SK-N-SH (cell line): Measurements from ENCODE around the gene MED15. TPM values are rescaled to one million over a fixed set of nuclear protein-coding genes. Genes with fewer than 3 reads are reported as not detected.

Experiments
- CTCF ChIA-PET: fragments of 300-600, 350-600 bp; formaldehyde crosslinking; extraction: SDS; loops from one replicate; lab custom pipeline; 2021; lab: Yijun Ruan, JAX
- POLR2A ChIA-PET: fragments of 350-600 bp; sonication (Branson Sonifier 250); formaldehyde crosslinking; extraction: SDS; loops from one replicate; lab custom pipeline; 2020; ENCODE audit warnings: antibody characterized with exemption, inconsistent platforms; lab: Yijun Ruan, JAX
- DNase-seq: peaks from one replicate; pipeline ENCODE4 v3.0.0; 2012
- H2AFZ ChIP-seq: fragments of 200-600 bp; sonication (generic); 2 replicates; pipeline ENCODE4 v1.8.1; 2016; ENCODE audit warnings: antibody characterized with exemption, mild to moderate bottlenecking, low read depth
- H3F3A ChIP-seq: fragments of 200-600 bp; sonication (generic); replicated peaks from 2 replicates; pipeline ENCODE3; 2016; ENCODE audit warnings: antibody characterized with exemption, mild to moderate bottlenecking; ENCODE audit not compliant: insufficient read depth
- H3K27ac ChIP-seq, 2 experiments: fragments of 200-500 bp in 1 of 2; fragments of 200-600 bp in 1 of 2; sonication (Bioruptor generic) in 1 of 2; sonication (generic), shearing (Covaris generic) in 1 of 2; 2 replicates each; pipeline versions ENCODE4 v1.5.1 to v1.6.1; 2014 to 2016; ENCODE audit warnings: low read depth in 2 of 2, inconsistent platforms in 1 of 2, low read length in 1 of 2, mild to moderate bottlenecking in 1 of 2, mixed read lengths in 1 of 2
- H3K27me3 ChIP-seq: fragments of 200-600 bp; sonication (generic), shearing (Covaris generic); 2 replicates; pipeline ENCODE4 v1.6.1; 2016; ENCODE audit warnings: mixed run types; ENCODE audit not compliant: insufficient read depth
- H3K36me3 ChIP-seq, 2 experiments: fragments of 200-500 bp in 1 of 2; fragments of 200-600 bp in 1 of 2; sonication (Bioruptor generic) in 1 of 2; sonication (generic) in 1 of 2; replicated peaks in 1 of 2; 2 replicates each; pipeline versions ENCODE3 to v1.5.1; 2014 to 2016; ENCODE audit warnings: low read length in 1 of 2, mild to moderate bottlenecking in 1 of 2; ENCODE audit not compliant: insufficient read depth in 2 of 2, control insufficient read depth in 1 of 2
- H3K4me1 ChIP-seq, 2 experiments: fragments of 200-500 bp in 1 of 2; fragments of 200-600 bp in 1 of 2; sonication (Bioruptor generic) in 1 of 2; sonication (generic), shearing (Covaris generic) in 1 of 2; 2 replicates each; pipeline versions ENCODE4 v1.5.1 to v1.6.1; 2014 to 2016; ENCODE audit warnings: low read depth in 1 of 2, low read length in 1 of 2, mixed run types in 1 of 2; ENCODE audit not compliant: insufficient read depth in 2 of 2, control insufficient read depth in 1 of 2
- H3K4me2 ChIP-seq: fragments of 200-600 bp; sonication (generic), shearing (Covaris generic); 2 replicates; pipeline ENCODE4 v1.6.1; 2017; ENCODE audit warnings: mixed run types
- H3K4me3 ChIP-seq, 2 experiments: fragments of 200-500 bp in 1 of 2; fragments of 200-600 bp in 1 of 2; sonication (Bioruptor generic) in 1 of 2; sonication (generic), shearing (Covaris generic) in 1 of 2; 2 replicates each; pipeline versions ENCODE4 v1.5.1 to v1.8.1; 2014 to 2016; ENCODE audit warnings: low read depth in 2 of 2, inconsistent platforms in 1 of 2, low read length in 1 of 2, mild to moderate bottlenecking in 1 of 2, mixed read lengths in 1 of 2, moderate library complexity in 1 of 2
- H3K79me2 ChIP-seq: fragments of 200-600 bp; sonication (generic); 2 replicates; pipeline ENCODE4 v1.8.1; 2017; ENCODE audit warnings: mild to moderate bottlenecking; ENCODE audit not compliant: insufficient read depth
- H3K9ac ChIP-seq: fragments of 200-600 bp; sonication (generic); 2 replicates; pipeline ENCODE4 v1.6.1; 2017; ENCODE audit warnings: mixed run types
- H3K9me2 ChIP-seq: fragments of 200-600 bp; sonication (generic); 2 replicates; pipeline ENCODE4 v1.6.1; 2017; ENCODE audit warnings: mixed run types
- H3K9me3 ChIP-seq: fragments of 200-600 bp; sonication (generic); 2 replicates; pipeline ENCODE4 v1.6.1; 2017; ENCODE audit warnings: mixed run types, mild to moderate bottlenecking, moderate library complexity
- H4K20me1 ChIP-seq: fragments of 200-600 bp; sonication (generic); 2 replicates; pipeline ENCODE4 v1.6.1; 2017; ENCODE audit warnings: mild to moderate bottlenecking, mixed run types; ENCODE audit not compliant: insufficient read depth
- CHD2 ChIP-seq: fragments of 150-350 bp; IDR thresholded peaks from 2 replicates; pipeline ENCODE4 v1.6.1; 2018; ENCODE audit warnings: low read length; ENCODE audit not compliant: partially characterized antibody
- ELF1 ChIP-seq: IDR thresholded peaks from 2 replicates; pipeline ENCODE4 v1.4.0; 2012
- EZH2phosphoT487 ChIP-seq: fragments of 200-600 bp; sonication (generic); IDR thresholded peaks from 2 replicates; pipeline ENCODE4 v1.6.1; 2017; ENCODE audit warnings: low read depth, mixed run types, mild to moderate bottlenecking, antibody characterized with exemption, moderate library complexity, borderline replicate concordance
- GATA2 ChIP-seq: sonication (generic); formaldehyde crosslinking; IDR thresholded peaks from 2 replicates; pipeline ENCODE4 v1.5.0; 2020; ENCODE audit warnings: mild to moderate bottlenecking, missing genetic modification reagents
- JUND ChIP-seq: IDR thresholded peaks from 2 replicates; pipeline ENCODE4 v1.4.0; 2012
- MEF2A ChIP-seq: IDR thresholded peaks from 2 replicates; pipeline ENCODE4 v1.4.0; 2012; ENCODE audit warnings: low read depth, borderline replicate concordance
- MXI1 ChIP-seq: IDR thresholded peaks from 2 replicates; pipeline ENCODE4 v1.6.1; 2012; ENCODE audit warnings: mild to moderate bottlenecking, low read depth, low read length, improper control_type of control experiment
- NFIC ChIP-seq: IDR thresholded peaks from 2 replicates; pipeline ENCODE4 v1.4.0; 2012; ENCODE audit warnings: borderline replicate concordance
- RAD21 ChIP-seq: IDR thresholded peaks from 2 replicates; pipeline ENCODE4 v1.6.1; 2012; ENCODE audit warnings: mild to moderate bottlenecking, low read length
- RCOR1 ChIP-seq: fragments of 150-350 bp; IDR thresholded peaks from 2 replicates; pipeline ENCODE4 v1.6.1; 2017; ENCODE audit warnings: antibody characterized with exemption, low read length
- REST ChIP-seq: IDR thresholded peaks from 2 replicates; pipeline ENCODE4 v1.6.1; 2012; ENCODE audit warnings: mild to moderate bottlenecking, low read depth, low read length, moderate library complexity
- RFX5 ChIP-seq: IDR thresholded peaks from 2 replicates; pipeline ENCODE4 v1.6.1; 2012; ENCODE audit warnings: mild to moderate bottlenecking, improper control_type of control experiment, low read length
- TCF12 ChIP-seq: IDR thresholded peaks from 2 replicates; pipeline ENCODE4 v1.4.0; 2012
- USF2 ChIP-seq: fragments of 150-350 bp; IDR thresholded peaks from 2 replicates; pipeline ENCODE4 v1.6.1; 2017; ENCODE audit warnings: antibody characterized with exemption, low read length, low read depth, borderline replicate concordance
- YY1 ChIP-seq: IDR thresholded peaks from 2 replicates; pipeline ENCODE4 v1.4.0; 2012; ENCODE audit warnings: low read depth, mild to moderate bottlenecking
- ZBTB33 ChIP-seq: IDR thresholded peaks from 2 replicates; pipeline ENCODE4 v1.4.0; 2012; ENCODE audit warnings: low read depth, borderline replicate concordance
- WGBS: methylation state at CpG from one replicate; pipeline ENCODE4 v1.1.6; 2017; ENCODE audit warnings: low lambda C conversion rate; 5-methylcytosine and 5-hydroxymethylcytosine counted together
- polyA plus RNA-seq, 3 experiments: library from polyadenylated mRNA; depleted of rRNA; stranded (reverse); fragments of >200 nt; gene quantifications; 2 replicates each; pipeline ENCODE4 v1.2.3, GENCODE V29; 2012

MED15 gene
- polyA plus RNA-seq, 1 of the 3 experiments (the other 2 are of a cell fraction), result 45.1 TPM

DNA sequence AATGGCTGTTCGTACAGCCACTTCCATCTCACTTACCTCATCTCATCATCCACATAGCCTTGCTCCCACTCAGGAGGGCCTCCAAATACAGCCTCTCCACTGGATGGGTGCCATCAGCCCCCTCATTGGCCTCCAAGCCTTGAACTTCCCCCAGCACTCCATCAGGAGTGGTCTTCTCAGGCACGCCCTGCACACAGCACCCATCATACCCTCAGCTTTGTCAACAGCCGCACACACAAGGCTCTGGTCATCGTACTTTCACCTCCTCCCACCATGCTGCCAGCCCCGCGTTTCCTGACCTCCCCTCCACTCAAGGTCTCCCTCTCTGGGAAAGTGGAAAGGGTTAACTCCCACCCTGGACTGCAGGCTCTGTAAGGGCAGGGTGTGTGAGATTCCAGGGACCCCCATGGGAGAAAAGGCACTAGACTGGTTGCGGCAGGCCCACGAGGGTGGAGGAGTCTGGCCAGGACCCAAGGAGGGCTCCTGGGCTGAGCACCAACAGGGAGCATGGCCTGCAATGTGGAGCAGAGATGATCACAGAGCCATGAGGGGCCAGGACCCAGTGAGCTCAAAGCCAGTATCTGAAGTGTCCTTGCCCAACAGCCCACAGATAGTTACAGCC lies 48.8 kb upstream of the MED15 start:
- H3K4me2 ChIP-seq, result no peak overlapping the region
- DNase-seq, result no peak
- no peak for TF ChIP-seq USF2
- TF ChIP-seq YY1, result no peak
- no peak for TF ChIP-seq RAD21
- TF ChIP-seq RCOR1, result no peak
- TF ChIP-seq MXI1, result no peak
- no peak for TF ChIP-seq REST
- TF ChIP-seq ZBTB33, result no peak
- TF ChIP-seq NFIC, result no peak
- TF ChIP-seq ELF1, result no peak
- H2AFZ ChIP-seq, result no peak overlapping the region
- no peak overlapping the region for H3K4me3 ChIP-seq
- WGBS, result 97% methylated on average over 7 of the region's 8 CpGs
- ChIA-PET POLR2A (no interaction called here), CTCF (interaction anchor here (0.7 to 2.6 kb wide), 2 partner anchors 9 to 40 kb away, joined by 3 to 17 read pairs; no protein-coding TSS in a partner anchor)
- H3K9ac ChIP-seq, result no peak overlapping the region
- no peaks in the 10 kb centered on the region for H3K9me2 ChIP-seq
- no peaks in the 10 kb centered on the region for H3K27me3 ChIP-seq
- no peak overlapping the region for H3K27ac ChIP-seq
- H3K79me2 ChIP-seq, result no peaks in the 10 kb centered on the region
- H3K9me3 ChIP-seq, result no peaks in the 10 kb centered on the region
- peaks cover 0 to 7% of the 10 kb centered on the region in 2 experiments; a peak in 1 of 4 replicates for H3K4me1 ChIP-seq
- peaks cover 4% of the 10 kb centered on the region for H3F3A ChIP-seq
- H3K36me3 ChIP-seq, result peaks cover 13 to 19% of the 10 kb centered on the region in 2 experiments
- no peaks in the 10 kb centered on the region for H4K20me1 ChIP-seq

DNA sequence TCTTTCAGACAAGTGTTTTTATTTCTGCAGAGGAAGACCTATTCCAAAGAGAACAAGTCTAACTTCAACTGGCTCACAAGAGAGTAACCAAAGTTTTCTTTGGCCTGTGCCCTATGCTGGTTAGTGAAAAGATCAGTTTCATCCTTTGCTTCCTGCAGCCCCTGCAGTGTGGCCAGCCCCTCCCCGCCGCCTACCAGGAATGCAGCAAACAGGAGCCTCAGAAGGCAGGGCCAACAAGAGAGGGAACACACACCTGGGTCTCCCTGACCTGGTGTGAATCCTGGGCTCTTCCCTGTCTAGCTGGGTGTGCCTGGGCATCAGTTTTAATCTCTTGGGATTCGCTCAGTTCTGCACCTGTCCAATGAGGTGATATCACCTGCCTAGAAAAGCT lies 48.3 kb upstream of the MED15 start:
- WGBS, result 96% methylated on average over 3 of the region's 3 CpGs
- Histone ChIP-seq H3K27me3 (no peaks in the 10 kb centered on the region), H3K4me1 (peaks cover 0 to 7% of the 10 kb centered on the region in 2 experiments; a peak in 1 of 4 replicates), H2AFZ (no peak overlapping the region), H3K36me3 (peaks cover 13 to 24% of the 10 kb centered on the region in 2 experiments), H4K20me1 (no peaks in the 10 kb centered on the region), H3K4me3 (no peak overlapping the region), H3F3A (peaks cover 4% of the 10 kb centered on the region), H3K79me2 (no peaks in the 10 kb centered on the region), H3K9me3 (no peaks in the 10 kb centered on the region), H3K27ac (no peak overlapping the region), H3K4me2 (no peak overlapping the region), H3K9me2 (no peaks in the 10 kb centered on the region), H3K9ac (no peak overlapping the region)
- ChIA-PET CTCF (interaction anchor here (0.7 to 2.6 kb wide), 2 partner anchors 10 to 41 kb away, joined by 3 to 17 read pairs; no protein-coding TSS in a partner anchor), POLR2A (no interaction called here)
- no peak for TF ChIP-seq RAD21
- TF ChIP-seq GATA2 (CRISPR knock-in tag), result no peak
- no peak for TF ChIP-seq RFX5
- TF ChIP-seq JUND, result no peak
- TF ChIP-seq TCF12, result no peak
- no peak for TF ChIP-seq MEF2A
- no peak for TF ChIP-seq USF2
- no peak for TF ChIP-seq EZH2phosphoT487
- no peak for TF ChIP-seq CHD2
- no peak for DNase-seq
